IMR-90 (cell line): ENCODE results near the gene GPR107. TPM values are rescaled to one million over a fixed set of nuclear protein-coding genes. Genes with fewer than 3 reads are reported as not detected.

Source experiments
- ATAC-seq: fragments of 200-7000 bp; cut with Tn5 transposase; 2 replicates; pipeline ENCODE4 v1.9.1; 2020; ENCODE audit warnings: low read depth, mild to moderate bottlenecking, moderate library complexity
- BruUV-seq: library from RNA; stranded (reverse); fragments of 400-500 nt; replicated peaks from 2 replicates; lab custom pipeline; 2021; lab: Mats Ljungman, UMichigan
- CTCF ChIA-PET: fragments of 300-600 bp; formaldehyde crosslinking; extraction: SDS; loops from one replicate; lab custom pipeline; 2021; ENCODE audit warnings: antibody characterized with exemption; lab: Yijun Ruan, JAX
- POLR2A ChIA-PET: fragments of 300-600 bp; sonication (Branson Sonifier 250); formaldehyde crosslinking; loops from one replicate; lab custom pipeline; 2022; ENCODE audit warnings: antibody characterized with exemption; ENCODE audit not compliant: unreplicated experiment; lab: Charles Lee
- DNase-seq: peaks from one replicate; pipeline ENCODE4 v3.0.0; 2013
- H2AFZ ChIP-seq: replicated peaks from 2 replicates; pipeline ENCODE3; 2013; ENCODE audit warnings: low read length, mild to moderate bottlenecking; ENCODE audit not compliant: poor library complexity
- H2AK5ac ChIP-seq: 2 replicates; pipeline ENCODE4 v1.6.1; 2013; ENCODE audit warnings: low read depth, low read length, inconsistent platforms
- H2AK9ac ChIP-seq: replicated peaks from 2 replicates; pipeline ENCODE3; 2013; ENCODE audit warnings: mild to moderate bottlenecking, low read depth, low read length, moderate library complexity; ENCODE audit not compliant: poor library complexity
- H2BK120ac ChIP-seq: 2 replicates; pipeline ENCODE4 v1.6.1; 2013; ENCODE audit warnings: low read depth, low read length, inconsistent platforms
- H2BK15ac ChIP-seq: 3 replicates; pipeline ENCODE4 v1.6.1; 2013; ENCODE audit warnings: low read depth, low read length, inconsistent platforms
- H2BK20ac ChIP-seq: 2 replicates; pipeline ENCODE4 v1.6.1; 2013; ENCODE audit warnings: low read depth, mild to moderate bottlenecking, inconsistent platforms, low read length, moderate library complexity
- H2BK5ac ChIP-seq: 2 replicates; pipeline ENCODE4 v1.6.1; 2013; ENCODE audit warnings: mild to moderate bottlenecking, low read depth, low read length, inconsistent platforms; ENCODE audit not compliant: poor library complexity, severe bottlenecking
- H3K14ac ChIP-seq: replicated peaks from 2 replicates; pipeline ENCODE4 v1.6.1; 2013; ENCODE audit warnings: low read depth, low read length, inconsistent platforms
- H3K18ac ChIP-seq: 2 replicates; pipeline ENCODE4 v1.6.1; 2013; ENCODE audit warnings: low read depth, low read length, control low read depth
- H3K23ac ChIP-seq: 2 replicates; pipeline ENCODE4 v1.6.1; 2013; ENCODE audit warnings: low read depth, low read length, inconsistent platforms
- H3K27ac ChIP-seq: 2 replicates; pipeline ENCODE4 v1.5.1; 2013; ENCODE audit warnings: mild to moderate bottlenecking, control low read depth, low read length; ENCODE audit not compliant: insufficient read depth
- H3K27me3 ChIP-seq: 2 replicates; pipeline ENCODE4 v1.6.1; 2013; ENCODE audit warnings: low read length; ENCODE audit not compliant: control insufficient read depth, insufficient read depth
- H3K36me3 ChIP-seq: 2 replicates; pipeline ENCODE4 v1.6.1; 2013; ENCODE audit warnings: low read length, mixed read lengths; ENCODE audit not compliant: control insufficient read depth, insufficient read depth
- H3K4ac ChIP-seq: 2 replicates; pipeline ENCODE4 v1.6.1; 2013; ENCODE audit warnings: low read depth, low read length, inconsistent platforms
- H3K4me1 ChIP-seq: 2 replicates; pipeline ENCODE4 v1.6.1; 2013; ENCODE audit warnings: low read length, mixed read lengths; ENCODE audit not compliant: control insufficient read depth, insufficient read depth
- H3K4me2 ChIP-seq: 2 replicates; pipeline ENCODE4 v1.6.1; 2013; ENCODE audit warnings: low read depth, mild to moderate bottlenecking, control low read depth, low read length, moderate library complexity
- H3K4me3 ChIP-seq: 2 replicates; pipeline ENCODE4 v1.5.1; 2013; ENCODE audit warnings: low read depth, mild to moderate bottlenecking, control low read depth, low read length, moderate library complexity; ENCODE audit not compliant: insufficient read depth
- H3K56ac ChIP-seq: 2 replicates; pipeline ENCODE4 v1.6.1; 2013; ENCODE audit warnings: low read length, inconsistent platforms; ENCODE audit not compliant: insufficient read depth; ENCODE audit errors: extremely low read depth
- H3K79me1 ChIP-seq, 2 experiments: 2 replicates each; pipeline ENCODE4 v1.6.1; 2013; ENCODE audit warnings: low read length in 2 of 2, inconsistent platforms in 1 of 2, low read depth in 1 of 2
- H3K9ac ChIP-seq: 2 replicates; pipeline ENCODE4 v1.6.1; 2013; ENCODE audit warnings: low read depth, low read length, control low read depth
- H3K9me1 ChIP-seq: 2 replicates; pipeline ENCODE4 v1.6.1; 2013; ENCODE audit warnings: low read length, inconsistent platforms; ENCODE audit not compliant: insufficient read depth
- H3K9me3 ChIP-seq: 2 replicates; pipeline ENCODE4 v1.6.1; 2013; ENCODE audit warnings: low read length; ENCODE audit not compliant: control insufficient read depth, insufficient read depth
- H4K20me1 ChIP-seq: 2 replicates; pipeline ENCODE4 v1.6.1; 2013; ENCODE audit warnings: low read length, inconsistent platforms; ENCODE audit not compliant: insufficient read depth
- H4K5ac ChIP-seq: 2 replicates; pipeline ENCODE4 v1.6.1; 2013; ENCODE audit warnings: mild to moderate bottlenecking, low read depth, low read length, control low read depth
- H4K8ac ChIP-seq, 2 experiments: 2 replicates each; pipeline ENCODE4 v1.6.1; 2013; ENCODE audit warnings: low read depth in 2 of 2, low read length in 2 of 2, control low read depth in 1 of 2, inconsistent platforms in 1 of 2
- H4K91ac ChIP-seq: 2 replicates; pipeline ENCODE4 v1.6.1; 2013; ENCODE audit warnings: low read depth, low read length, inconsistent platforms; ENCODE audit not compliant: insufficient read depth
- BHLHE40 ChIP-seq: fragments of 150-350 bp; IDR thresholded peaks from 2 replicates; pipeline ENCODE4 v1.6.1; 2016; ENCODE audit warnings: mild to moderate bottlenecking, low read depth, low read length
- CEBPB ChIP-seq: IDR thresholded peaks from 2 replicates; pipeline ENCODE4 v1.6.1; 2012; ENCODE audit warnings: low read depth, low read length, improper control_type of control experiment
- CHD1 ChIP-seq: IDR thresholded peaks from 2 replicates; pipeline ENCODE4 v1.6.1; 2012; ENCODE audit warnings: low read depth, low read length, improper control_type of control experiment
- FOS ChIP-seq: fragments of 150-350 bp; IDR thresholded peaks from 2 replicates; pipeline ENCODE4 v1.6.1; 2016; ENCODE audit warnings: low read depth, low read length
- MAFK ChIP-seq: IDR thresholded peaks from 2 replicates; pipeline ENCODE4 v1.6.1; 2012; ENCODE audit warnings: low read depth, low read length, improper control_type of control experiment
- MAZ ChIP-seq: IDR thresholded peaks from 2 replicates; pipeline ENCODE4 v1.6.1; 2012; ENCODE audit warnings: low read depth, mild to moderate bottlenecking, low read length, improper control_type of control experiment, moderate library complexity, borderline replicate concordance
- MXI1 ChIP-seq: IDR thresholded peaks from 2 replicates; pipeline ENCODE4 v1.6.1; 2012; ENCODE audit warnings: low read depth, mild to moderate bottlenecking, low read length, moderate library complexity, borderline replicate concordance
- NFE2L2 ChIP-seq: fragments of 150-350 bp; IDR thresholded peaks from 2 replicates; pipeline ENCODE4 v1.6.1; 2016; ENCODE audit warnings: low read depth, mild to moderate bottlenecking, low read length
- POLR2A ChIP-seq: IDR thresholded peaks from 2 replicates; pipeline ENCODE4 v1.6.1; 2012; ENCODE audit warnings: mild to moderate bottlenecking, low read depth, low read length
- RAD21 ChIP-seq: IDR thresholded peaks from 2 replicates; pipeline ENCODE4 v1.6.1; 2012; ENCODE audit warnings: low read length, improper control_type of control experiment
- RCOR1 ChIP-seq: IDR thresholded peaks from 2 replicates; pipeline ENCODE4 v1.6.1; 2012; ENCODE audit warnings: mild to moderate bottlenecking, low read length, improper control_type of control experiment; ENCODE audit not compliant: insufficient replicate concordance
- RFX5 ChIP-seq: IDR thresholded peaks from 2 replicates; pipeline ENCODE4 v1.8.0; 2012; ENCODE audit warnings: low read depth, mild to moderate bottlenecking, low read length, moderate library complexity
- SMC3 ChIP-seq: fragments of 150-350 bp; IDR thresholded peaks from 2 replicates; pipeline ENCODE4 v1.6.1; 2016; ENCODE audit warnings: low read depth, mild to moderate bottlenecking, antibody characterized with exemption, low read length, moderate library complexity
- WGBS, 2 experiments: methylation state at CpG; one replicate each; pipeline versions ENCODE4 v1.1.5 to v1.1.7; 2013; ENCODE audit warnings: missing lambda C conversion rate in 2 of 2; ENCODE audit not compliant: insufficient read length in 1 of 2; ENCODE audit errors: extremely low coverage in 2 of 2; 5-methylcytosine and 5-hydroxymethylcytosine counted together
- dilution Hi-C: fragments of 300-500 bp; cut with HindIII; formaldehyde crosslinking; loops from one replicate; pipeline ENCODE4 v1.14.3; 2018; ENCODE audit warnings: low sequenced_read_pairs; ENCODE audit not compliant: unreplicated experiment
- in situ Hi-C: fragments of 300-500 bp; cut with MboI; formaldehyde crosslinking; loops from 3 replicates; pipeline ENCODE4 v1.14.3; 2019; ENCODE audit warnings: low sequenced_read_pairs, inconsistent platforms, mixed read lengths
- intact Hi-C: fragments of 100-400 bp; cut with micrococcal nuclease; formaldehyde crosslinking; loops from 2 replicates; pipeline ENCODE4 v1.10.0; 2022
- polyA plus RNA-seq, 3 experiments: library from polyadenylated mRNA; depleted of rRNA; stranded (reverse); fragments of >200 nt; gene quantifications; 2 replicates each; pipeline ENCODE4 v1.2.3, GENCODE V29; 2012; ENCODE audit warnings: low replicate concordance in 1 of 3
- total RNA-seq: library from RNA; depleted of rRNA; stranded (reverse); fragments of >200 nt; gene quantifications from 2 replicates; pipeline ENCODE4 v1.2.3, GENCODE V29; 2012
- TF ChIP-seq, protein P1 (sequence below): fragments of 150-350 bp; IDR thresholded peaks from 2 replicates; pipeline ENCODE4 v1.6.1; 2017; ENCODE audit warnings: mild to moderate bottlenecking, antibody characterized with exemption, low read length, low read depth
- TF ChIP-seq, protein P2 (sequence below): fragments of 150-350 bp; IDR thresholded peaks from 2 replicates; pipeline ENCODE4 v1.6.1; 2016; ENCODE audit warnings: low read depth, mild to moderate bottlenecking, low read length, moderate library complexity, borderline replicate concordance
- TF ChIP-seq, protein P3 (sequence below): conservative IDR thresholded peaks from 2 replicates; pipeline ENCODE4 v1.5.1; 2012; ENCODE audit warnings: mild to moderate bottlenecking, low read depth, low read length, improper control_type of control experiment

The GPR107 gene
- total and polyA plus RNA-seq, 2 of the 4 experiments (the other 2 are of a cell fraction), result 16.7 to 21.6 TPM

GRCh38 chr9:130050462-130050861 is 3.2 kb upstream of the GPR107 start:
- Histone ChIP-seq H4K5ac (no peak overlapping the region), H3K14ac (no peak overlapping the region), H2BK15ac (no peak overlapping the region), H2AK5ac (no peak overlapping the region), H3K9ac (no peak overlapping the region), H3K36me3 (no peaks in the 10 kb centered on the region), H3K9me1 (0 out of 2 replicates have a peak, but pooled peaks cover 2% of the 10 kb centered on the region), H4K8ac (no peak overlapping the region), H3K4me2 (no peak overlapping the region), H4K91ac (no peak overlapping the region), H3K79me1 (peaks cover 16 to 39% of the 10 kb centered on the region in 2 experiments), H4K20me1 (no peaks in the 10 kb centered on the region), H2AFZ (no peak overlapping the region), H3K23ac (no peak overlapping the region), H2BK5ac (no peak overlapping the region), H3K18ac (no peak overlapping the region), H3K27ac (no peak overlapping the region), H2BK20ac (no peak overlapping the region), H3K27me3 (no peaks in the 10 kb centered on the region), H3K56ac (no peak overlapping the region), H3K9me3 (no peaks in the 10 kb centered on the region), H3K4me1 (no peaks in the 10 kb centered on the region), H3K4me3 (no peak overlapping the region), H2AK9ac (no peak overlapping the region), H3K4ac (no peak overlapping the region), H2BK120ac (no peak overlapping the region)
- DNase-seq (no peak), ATAC-seq (no peak)
- ChIA-PET CTCF (no interaction called here), POLR2A (no interaction called here)
- TF ChIP-seq CEBPB, result no peak
- TF ChIP-seq, protein P1, sequence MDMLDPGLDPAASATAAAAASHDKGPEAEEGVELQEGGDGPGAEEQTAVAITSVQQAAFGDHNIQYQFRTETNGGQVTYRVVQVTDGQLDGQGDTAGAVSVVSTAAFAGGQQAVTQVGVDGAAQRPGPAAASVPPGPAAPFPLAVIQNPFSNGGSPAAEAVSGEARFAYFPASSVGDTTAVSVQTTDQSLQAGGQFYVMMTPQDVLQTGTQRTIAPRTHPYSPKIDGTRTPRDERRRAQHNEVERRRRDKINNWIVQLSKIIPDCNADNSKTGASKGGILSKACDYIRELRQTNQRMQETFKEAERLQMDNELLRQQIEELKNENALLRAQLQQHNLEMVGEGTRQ, result no peak
- no peak for TF ChIP-seq MAZ
- TF ChIP-seq POLR2A, result no peak
- no peak for TF ChIP-seq MAFK
- TF ChIP-seq, protein P2, sequence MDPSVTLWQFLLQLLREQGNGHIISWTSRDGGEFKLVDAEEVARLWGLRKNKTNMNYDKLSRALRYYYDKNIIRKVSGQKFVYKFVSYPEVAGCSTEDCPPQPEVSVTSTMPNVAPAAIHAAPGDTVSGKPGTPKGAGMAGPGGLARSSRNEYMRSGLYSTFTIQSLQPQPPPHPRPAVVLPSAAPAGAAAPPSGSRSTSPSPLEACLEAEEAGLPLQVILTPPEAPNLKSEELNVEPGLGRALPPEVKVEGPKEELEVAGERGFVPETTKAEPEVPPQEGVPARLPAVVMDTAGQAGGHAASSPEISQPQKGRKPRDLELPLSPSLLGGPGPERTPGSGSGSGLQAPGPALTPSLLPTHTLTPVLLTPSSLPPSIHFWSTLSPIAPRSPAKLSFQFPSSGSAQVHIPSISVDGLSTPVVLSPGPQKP, result no peak
- no peak for TF ChIP-seq CHD1
- no peak for TF ChIP-seq RAD21
- no peak for TF ChIP-seq RFX5
- no peak for TF ChIP-seq NFE2L2
- no peak for TF ChIP-seq SMC3
- no peak for TF ChIP-seq BHLHE40
- TF ChIP-seq MXI1, result no peak
- no peak for TF ChIP-seq RCOR1
- TF ChIP-seq FOS, result no peak
- TF ChIP-seq, protein P3, sequence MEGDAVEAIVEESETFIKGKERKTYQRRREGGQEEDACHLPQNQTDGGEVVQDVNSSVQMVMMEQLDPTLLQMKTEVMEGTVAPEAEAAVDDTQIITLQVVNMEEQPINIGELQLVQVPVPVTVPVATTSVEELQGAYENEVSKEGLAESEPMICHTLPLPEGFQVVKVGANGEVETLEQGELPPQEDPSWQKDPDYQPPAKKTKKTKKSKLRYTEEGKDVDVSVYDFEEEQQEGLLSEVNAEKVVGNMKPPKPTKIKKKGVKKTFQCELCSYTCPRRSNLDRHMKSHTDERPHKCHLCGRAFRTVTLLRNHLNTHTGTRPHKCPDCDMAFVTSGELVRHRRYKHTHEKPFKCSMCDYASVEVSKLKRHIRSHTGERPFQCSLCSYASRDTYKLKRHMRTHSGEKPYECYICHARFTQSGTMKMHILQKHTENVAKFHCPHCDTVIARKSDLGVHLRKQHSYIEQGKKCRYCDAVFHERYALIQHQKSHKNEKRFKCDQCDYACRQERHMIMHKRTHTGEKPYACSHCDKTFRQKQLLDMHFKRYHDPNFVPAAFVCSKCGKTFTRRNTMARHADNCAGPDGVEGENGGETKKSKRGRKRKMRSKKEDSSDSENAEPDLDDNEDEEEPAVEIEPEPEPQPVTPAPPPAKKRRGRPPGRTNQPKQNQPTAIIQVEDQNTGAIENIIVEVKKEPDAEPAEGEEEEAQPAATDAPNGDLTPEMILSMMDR, result no peak
- intact Hi-C loops (no loop called here), in situ Hi-C loops (loop anchor here (25.0 kb wide), 1 partner anchor 163 kb away; no protein-coding TSS in a partner anchor), dilution Hi-C loops (no loop called here)
- no TSS peak for BruUV-seq
- no CpG with 5 or more reads among the region's 3 CpGs for WGBS, 2 experiments
